ENCODE measurements around the gene SLC26A8.
"Not testable (repeated sequence)": the region's sequence is repeated elsewhere in the genome, so short reads cannot be mapped to it uniquely, and the experiment has no call there.

The SLC26A8 gene

GRCh38 chr6:36000451-36000850 lies 24.0 kb downstream of the SLC26A8 start:
- no peak for DNase-seq

- no peak for DNase-seq
Measured at GRCh38 chr6:35993150-35993549, 31.3 kb downstream of the SLC26A8 start.

GRCh38 chr6:35988047-35988446 lies 36.4 kb downstream of the SLC26A8 start:
- DNase-seq = not testable (repeated sequence)

- DNase-seq = no peak
Measured at GRCh38 chr6:35984701-35985100, 39.7 kb downstream of the SLC26A8 start.

- no peak for DNase-seq
Measured at GRCh38 chr6:35980991-35981645, 43.3 kb downstream of the SLC26A8 start.

- not testable (repeated sequence) for DNase-seq
Measured at GRCh38 chr6:35980126-35980525, 44.3 kb downstream of the SLC26A8 start.

GRCh38 chr6:35977308-35977707 lies 47.1 kb downstream of the SLC26A8 start:
- DNase-seq = no peak

GRCh38 chr6:35973670-35974222 lies 50.7 kb downstream of the SLC26A8 start:
- peak; percentile 8 for DNase-seq

GRCh38 chr6:35972471-35973367 lies 51.7 kb downstream of the SLC26A8 start:
- no peak for DNase-seq

- DNase-seq = peak; percentile 43
Measured at GRCh38 chr6:35970181-35970580, 54.3 kb downstream of the SLC26A8 start.

- DNase-seq = no peak
Measured at GRCh38 chr6:35969646-35970045, 54.8 kb downstream of the SLC26A8 start.

- no peak for DNase-seq
Measured at GRCh38 chr6:35968821-35969220, 55.6 kb downstream of the SLC26A8 start.

GRCh38 chr6:35967076-35967774 lies 57.2 kb downstream of the SLC26A8 start:
- no peak for DNase-seq

GRCh38 chr6:35962779-35963560 lies 61.5 kb downstream of the SLC26A8 start:
- DNase-seq = no peak

- DNase-seq = no peak
Measured at GRCh38 chr6:35960187-35960586, 64.3 kb downstream of the SLC26A8 start.

- no peak for DNase-seq
Measured at GRCh38 chr6:35955970-35956369, 68.5 kb downstream of the SLC26A8 start.

GRCh38 chr6:35955521-35955920 lies 68.9 kb downstream of the SLC26A8 start:
- DNase-seq = no peak

- DNase-seq = peak; percentile 51
Measured at GRCh38 chr6:35955071-35955470, 69.4 kb downstream of the SLC26A8 start.

GRCh38 chr6:35954333-35954732 lies 70.1 kb downstream of the SLC26A8 start:
- DNase-seq = no peak

GRCh38 chr6:35948725-35949124 lies 75.7 kb downstream of the SLC26A8 start:
- peak; percentile 37 for DNase-seq

GRCh38 chr6:35945650-35946025 lies 78.8 kb downstream of the SLC26A8 start:
- DNase-seq = peak; percentile 27

GRCh38 chr6:35943390-35943789 lies 81.1 kb downstream of the SLC26A8 start:
- DNase-seq = no peak
